ENCODE data around the gene C10orf88. TPM values are rescaled to one million over a fixed set of nuclear protein-coding genes. Genes with fewer than 3 reads are reported as not detected.

The C10orf88 gene
- total RNA-seq: 11.8 and 13.5 TPM in 2 replicates
- long read RNA-seq, transcript C10orf88-204 (6 exons, 2,482 nt): major isoform, 32 of 57 reads
- long read RNA-seq, partial matches to known transcripts: 19 of 57 reads
- long read RNA-seq, other reads (novel, unspliced or antisense): 3 of 57 reads

GRCh38 chr10:122953902-122954730, at the start of gene C10orf88:
Gene C10orf88, minus strand, starts transcription at chr10:122954227. Its CDS starts 49 bp downstream, at chr10:122954178.
- peak; percentile 95 for DNase-seq (ENCODE audit: low read depth, low spot score)
- H3K4me1 Mint-ChIP-seq: peaks cover 25% of the 10 kb centered on the region
- H3K36me3 Mint-ChIP-seq (ENCODE audit: low read depth): peaks cover 6% of the 10 kb centered on the region
- TF ChIP-seq CTCF (conservative IDR thresholded peaks at IDR 0.05): no peak
- peak within 1 kb of the TSS; percentile 97 for H3K4me3 Mint-ChIP-seq
- peaks cover 34% of the 10 kb centered on the region for H3K27me3 Mint-ChIP-seq (ENCODE audit: low read depth)
- no peak within 1 kb of the TSS for H3K27ac Mint-ChIP-seq (ENCODE audit: unreplicated experiment)
- peaks cover 7% of the 10 kb centered on the region for H3K9me3 Mint-ChIP-seq

- H3K4me1 Mint-ChIP-seq: peaks cover 9% of the 10 kb centered on the region
- TF ChIP-seq CTCF (conservative IDR thresholded peaks at IDR 0.05): no peak
- no peaks in the 10 kb centered on the region for H3K9me3 Mint-ChIP-seq
- no peaks in the 10 kb centered on the region for H3K27me3 Mint-ChIP-seq (ENCODE audit: low read depth)
- peaks cover 2% of the 10 kb centered on the region for H3K36me3 Mint-ChIP-seq (ENCODE audit: low read depth)
- no peak overlapping the region for H3K4me3 Mint-ChIP-seq
- no peak overlapping the region for H3K27ac Mint-ChIP-seq (ENCODE audit: unreplicated experiment)
- DNase-seq (ENCODE audit: low read depth, low spot score): no peak
These were observed 47.3 kb upstream of the C10orf88 start for GRCh38 chr10:123001370-123001769.

GRCh38 chr10:123000155-123000554, 46.1 kb upstream of the C10orf88 start:
- Mint-ChIP-seq H3K27ac (ENCODE audit: unreplicated experiment) (no peak overlapping the region), H3K27me3 (ENCODE audit: low read depth) (no peaks in the 10 kb centered on the region), H3K4me1 (peaks cover 7% of the 10 kb centered on the region), H3K4me3 (no peak overlapping the region), H3K9me3 (no peaks in the 10 kb centered on the region), H3K36me3 (ENCODE audit: low read depth) (peaks cover 2% of the 10 kb centered on the region)
- no peak for TF ChIP-seq CTCF (conservative IDR thresholded peaks at IDR 0.05)
- DNase-seq (ENCODE audit: low read depth, low spot score): no peak

GRCh38 chr10:122999347-122999746, 45.3 kb upstream of the C10orf88 start:
- no peaks in the 10 kb centered on the region for H3K9me3 Mint-ChIP-seq
- no peak overlapping the region for H3K4me3 Mint-ChIP-seq
- no peak for TF ChIP-seq CTCF (conservative IDR thresholded peaks at IDR 0.05)
- H3K36me3 Mint-ChIP-seq (ENCODE audit: low read depth): peaks cover 2% of the 10 kb centered on the region
- no peak for DNase-seq (ENCODE audit: low read depth, low spot score)
- H3K27me3 Mint-ChIP-seq (ENCODE audit: low read depth): no peaks in the 10 kb centered on the region
- H3K4me1 Mint-ChIP-seq: peaks cover 7% of the 10 kb centered on the region
- peak overlapping the region; percentile 35 for H3K27ac Mint-ChIP-seq (ENCODE audit: unreplicated experiment)

- TF ChIP-seq CTCF (conservative IDR thresholded peaks at IDR 0.05): no peak
- H3K4me3 Mint-ChIP-seq: no peak overlapping the region
- no peak for DNase-seq (ENCODE audit: low read depth, low spot score)
- peaks cover 7% of the 10 kb centered on the region for H3K4me1 Mint-ChIP-seq
- no peaks in the 10 kb centered on the region for H3K27me3 Mint-ChIP-seq (ENCODE audit: low read depth)
- no peak overlapping the region for H3K27ac Mint-ChIP-seq (ENCODE audit: unreplicated experiment)
- H3K9me3 Mint-ChIP-seq: no peaks in the 10 kb centered on the region
- peaks cover 4% of the 10 kb centered on the region for H3K36me3 Mint-ChIP-seq (ENCODE audit: low read depth)
These were observed 44.9 kb upstream of the C10orf88 start for GRCh38 chr10:122998934-122999333.
